22Rv1 (cell line): Measurements from ENCODE around the gene NOX3.

Experiments
- H3K27ac ChIP-seq: fragments of 450-650 bp; 2 replicates; pipeline ENCODE4 v1.5.1; 2017
- CTCF ChIP-seq: fragments of 450-650 bp; IDR thresholded peaks from 2 replicates; pipeline ENCODE4 v1.5.1; 2017; ENCODE audit warnings: mild to moderate bottlenecking
- ZFX ChIP-seq: fragments of 450-650 bp; IDR thresholded peaks from 2 replicates; pipeline ENCODE4 v1.6.1; 2017; ENCODE audit warnings: antibody characterized with exemption, borderline replicate concordance

NOX3 gene

GRCh38 chr6:155455766-155456165 is at the start of gene NOX3:
NOX3 (minus strand) TSS chr6:155455839; CDS start chr6:155455800, 39 bp downstream.
- H3K27ac ChIP-seq, result no peak within 1 kb of the TSS
- TF ChIP-seq ZFX (no peak), CTCF (no peak)

- TF ChIP-seq CTCF (no peak), ZFX (no peak)
- no peak overlapping the region for H3K27ac ChIP-seq
These were observed 49.4 kb upstream of the NOX3 start for GRCh38 chr6:155504848-155505607.

- no peak for TF ChIP-seq CTCF
- no peak overlapping the region for H3K27ac ChIP-seq
These were observed 46.8 kb upstream of the NOX3 start for GRCh38 chr6:155502393-155502792.

DNA sequence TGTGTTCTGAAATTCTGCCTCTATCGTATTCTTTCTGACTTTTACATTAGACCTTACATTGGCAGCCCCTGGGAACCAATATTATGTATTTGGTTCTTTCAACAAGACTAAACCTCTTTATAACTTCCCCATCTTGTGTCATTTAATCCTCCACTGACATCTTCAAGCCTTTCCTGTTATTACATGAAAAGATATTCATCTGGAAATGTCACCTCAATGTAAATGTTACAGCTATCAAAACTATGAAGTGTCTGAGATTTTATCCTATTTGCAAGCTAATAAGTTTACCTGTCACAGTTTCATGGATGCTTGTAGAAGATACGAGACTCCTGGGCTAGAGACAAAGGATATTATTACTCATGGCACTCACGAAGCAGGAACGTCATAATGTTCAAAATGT is 43.9 kb upstream of the NOX3 start:
- TF ChIP-seq CTCF (no peak), ZFX (no peak)
- no peak overlapping the region for H3K27ac ChIP-seq

GRCh38 chr6:155498370-155498769 is 42.7 kb upstream of the NOX3 start:
- no peak overlapping the region for H3K27ac ChIP-seq

DNA sequence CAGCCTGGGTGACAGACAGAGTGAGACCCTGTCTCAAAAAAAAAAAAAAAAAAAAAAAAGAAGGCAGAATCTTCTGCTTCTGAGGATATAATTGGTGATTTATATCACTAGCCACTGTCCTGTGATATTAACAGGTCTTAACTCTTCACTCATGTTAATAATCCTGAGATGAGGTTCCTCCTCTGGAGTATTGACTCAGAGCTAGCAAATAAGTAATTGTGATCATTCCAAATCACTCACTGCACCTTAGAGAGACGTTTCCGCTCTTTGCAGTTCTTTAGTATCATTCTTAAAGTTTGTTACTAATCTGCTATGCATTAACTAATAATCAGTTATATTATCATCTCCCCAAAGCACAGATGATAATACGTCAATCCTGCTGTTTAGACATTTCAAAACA is 41.6 kb upstream of the NOX3 start:
- TF ChIP-seq CTCF (no peak), ZFX (no peak)
- no peak overlapping the region for H3K27ac ChIP-seq

More at GRCh38 chr6:155498370-155498769, 42.7 kb upstream of the NOX3 start:
- TF ChIP-seq CTCF (no peak), ZFX (no peak)

- H3K27ac ChIP-seq, result no peak overlapping the region
- TF ChIP-seq ZFX (no peak), CTCF (0 out of 2 replicates have a peak, but pooled peaks have one; percentile 10)
These were observed 39.6 kb upstream of the NOX3 start for GRCh38 chr6:155495011-155495768.
